GM23338 (cell line): ENCODE measurements around the gene FAU. TPM values are rescaled to one million over a fixed set of nuclear protein-coding genes. Genes with fewer than 3 reads are reported as not detected.

Experiments
- ATAC-seq: fragments of 200-7000 bp; cut with Tn5 transposase; 3 replicates; pipeline ENCODE4 v1.9.1; 2020
- DNase-seq: peaks from one replicate; pipeline ENCODE4 v3.0.0-alpha.2; 2015; ENCODE audit warnings: low spot score
- H2AFZ ChIP-seq: fragments of 200-600 bp; sonication (generic); 2 replicates; pipeline ENCODE4 v1.8.0; 2016; ENCODE audit warnings: antibody characterized with exemption, mild to moderate bottlenecking, moderate library complexity
- H3F3A ChIP-seq: fragments of 200-600 bp; sonication (generic); replicated peaks from 2 replicates; pipeline ENCODE4 v1.8.0; 2017; ENCODE audit warnings: antibody characterized with exemption, mixed run types, low read depth
- H3K27ac ChIP-seq: fragments of 200-600 bp; sonication (generic); 2 replicates; pipeline ENCODE4 v1.6.1; 2016; ENCODE audit warnings: low read depth
- H3K27me3 ChIP-seq: fragments of 200-600 bp; sonication (generic); 2 replicates; pipeline ENCODE4 v1.8.0; 2016; ENCODE audit warnings: mild to moderate bottlenecking, mixed run types, moderate library complexity; ENCODE audit not compliant: insufficient read depth
- H3K36me3 ChIP-seq: fragments of 200-600 bp; sonication (generic); 2 replicates; pipeline ENCODE4 v1.8.0; 2016; ENCODE audit warnings: mild to moderate bottlenecking; ENCODE audit not compliant: insufficient read depth
- H3K4me1 ChIP-seq: fragments of 200-600 bp; sonication (generic); 2 replicates; pipeline ENCODE4 v1.8.0; 2016; ENCODE audit warnings: mild to moderate bottlenecking, moderate library complexity; ENCODE audit not compliant: insufficient read depth
- H3K4me2 ChIP-seq: fragments of 200-600 bp; sonication (generic); 2 replicates; pipeline ENCODE4 v1.7.1; 2017; ENCODE audit warnings: mixed run types
- H3K4me3 ChIP-seq: fragments of 200-600 bp; sonication (generic); 2 replicates; pipeline ENCODE4 v1.6.1; 2016; ENCODE audit warnings: mixed run types
- H3K79me2 ChIP-seq: fragments of 200-600 bp; sonication (generic); replicated peaks from 2 replicates; pipeline ENCODE4 v1.8.0; 2017; ENCODE audit warnings: mild to moderate bottlenecking; ENCODE audit not compliant: insufficient read depth
- H3K9me2 ChIP-seq: fragments of 200-600 bp; sonication (generic); 2 replicates; pipeline ENCODE4 v1.8.0; 2017; ENCODE audit not compliant: insufficient read depth
- H4K20me1 ChIP-seq: fragments of 200-600 bp; sonication (generic); replicated peaks from 2 replicates; pipeline ENCODE4 v1.8.0; 2017; ENCODE audit warnings: mild to moderate bottlenecking; ENCODE audit not compliant: insufficient read depth
- H3K27ac Mint-ChIP-seq: 2 replicates; pipeline ENCODE4 v1.8.0; 2020; ENCODE audit warnings: inconsistent platforms, mild to moderate bottlenecking, moderate library complexity, mixed read lengths
- H3K27me3 Mint-ChIP-seq: 3 replicates; pipeline ENCODE4 v1.8.0; 2022; ENCODE audit warnings: low read depth, mild to moderate bottlenecking, moderate library complexity, mixed read lengths, inconsistent platforms; ENCODE audit not compliant: insufficient read depth, poor library complexity
- H3K36me3 Mint-ChIP-seq: 3 replicates; pipeline ENCODE4 v1.8.0; 2021; ENCODE audit warnings: low read depth, mild to moderate bottlenecking, inconsistent platforms, moderate library complexity, mixed read lengths
- H3K4me1 Mint-ChIP-seq: 3 replicates; pipeline ENCODE4 v1.8.0; 2020; ENCODE audit warnings: mild to moderate bottlenecking, inconsistent platforms, mixed read lengths
- H3K4me3 Mint-ChIP-seq: 3 replicates; pipeline ENCODE4 v1.8.0; 2021; ENCODE audit warnings: moderate library complexity, mild to moderate bottlenecking, inconsistent platforms, mixed read lengths
- H3K9me3 Mint-ChIP-seq: 3 replicates; pipeline ENCODE4 v1.8.0; 2020; ENCODE audit warnings: moderate library complexity, mild to moderate bottlenecking, inconsistent platforms, mixed read lengths
- JUNB ChIP-seq: IDR thresholded peaks from one replicate; pipeline ENCODE4 v1.6.1; 2016; ENCODE audit warnings: antibody characterized with exemption; ENCODE audit not compliant: unreplicated experiment
- NANOG ChIP-seq: IDR thresholded peaks from 2 replicates; pipeline ENCODE4 v1.6.1; 2016; ENCODE audit warnings: antibody characterized with exemption, borderline replicate concordance
- REST ChIP-seq: IDR thresholded peaks from one replicate; pipeline ENCODE4 v1.6.1; 2018; ENCODE audit warnings: antibody characterized with exemption; ENCODE audit not compliant: unreplicated experiment
- STAT1 ChIP-seq: IDR thresholded peaks from one replicate; pipeline ENCODE4 v1.6.1; 2016; ENCODE audit warnings: antibody characterized with exemption; ENCODE audit not compliant: unreplicated experiment
- ZNF114 ChIP-seq: fragments of 250-450 bp; sonication (Bioruptor Pico); IDR thresholded peaks from 2 replicates; pipeline ENCODE4 v1.5.0; 2020; ENCODE audit warnings: mild to moderate bottlenecking, moderate library complexity
- ZNF462 ChIP-seq: fragments of 250-450 bp; sonication (Bioruptor Pico); IDR thresholded peaks from 2 replicates; pipeline ENCODE4 v1.5.0; 2020; ENCODE audit warnings: mild to moderate bottlenecking, moderate library complexity
- polyA plus RNA-seq: library from polyadenylated mRNA; unstranded; fragments of >200 nt; fragmentation: Nextera tagmentation; extraction: Ambion mirVana; gene quantifications from 2 replicates; pipeline ENCODE4 v1.2.1, GENCODE V29; 2016
- total RNA-seq: library from RNA; depleted of rRNA; stranded (reverse); fragments of >200 nt; shearing (Covaris generic); gene quantifications from 2 replicates; pipeline ENCODE4 v1.2.3, GENCODE V29; 2014
- TF ChIP-seq, protein P1 (sequence below): IDR thresholded peaks from 2 replicates; pipeline ENCODE4 v1.6.1; 2016; ENCODE audit warnings: antibody characterized with exemption
- TF ChIP-seq, protein P2 (sequence below), 2 experiments: fragments of 200-600 bp in 1 of 2; sonication (generic) in 1 of 2; conservative IDR thresholded peaks; 2 replicates each; pipeline versions ENCODE4 v1.5.1 to v1.6.1; 2016 to 2017; ENCODE audit warnings: antibody characterized with exemption in 2 of 2, low read depth in 2 of 2, mild to moderate bottlenecking in 2 of 2, moderate library complexity in 1 of 2

FAU gene
- total and polyA plus RNA-seq, 2 experiments from 2014 or later = 262 to 1,177 TPM

GRCh38 chr11:65131895-65132237 lies 9.9 kb upstream of the FAU start (continued):
- TF ChIP-seq REST (no peak), STAT1 (no peak), NANOG (no peak), ZNF114 (CRISPR knock-in tag) (no peak)
- TF ChIP-seq, protein P1, sequence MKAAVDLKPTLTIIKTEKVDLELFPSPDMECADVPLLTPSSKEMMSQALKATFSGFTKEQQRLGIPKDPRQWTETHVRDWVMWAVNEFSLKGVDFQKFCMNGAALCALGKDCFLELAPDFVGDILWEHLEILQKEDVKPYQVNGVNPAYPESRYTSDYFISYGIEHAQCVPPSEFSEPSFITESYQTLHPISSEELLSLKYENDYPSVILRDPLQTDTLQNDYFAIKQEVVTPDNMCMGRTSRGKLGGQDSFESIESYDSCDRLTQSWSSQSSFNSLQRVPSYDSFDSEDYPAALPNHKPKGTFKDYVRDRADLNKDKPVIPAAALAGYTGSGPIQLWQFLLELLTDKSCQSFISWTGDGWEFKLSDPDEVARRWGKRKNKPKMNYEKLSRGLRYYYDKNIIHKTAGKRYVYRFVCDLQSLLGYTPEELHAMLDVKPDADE = no peak

DNA sequence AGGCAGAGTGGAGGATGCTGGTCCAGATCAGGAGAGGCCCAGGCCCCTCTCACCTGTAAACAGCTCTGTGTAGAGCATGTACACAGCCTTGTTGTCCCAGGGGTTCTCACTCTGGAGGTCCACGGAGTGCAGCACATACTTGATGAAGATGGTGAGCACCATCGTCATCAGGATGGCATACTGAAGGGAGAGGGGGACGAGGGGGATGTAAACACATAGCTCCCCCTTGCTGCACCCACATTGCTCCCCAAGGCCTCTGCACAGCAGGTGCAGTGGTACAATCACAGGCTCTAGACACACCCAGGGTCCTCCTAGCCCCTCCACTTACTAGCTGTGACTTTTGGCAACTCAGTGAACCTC lies 9.5 kb upstream of the FAU start:
- ATAC-seq (no peak), DNase-seq (no peak)
- no peak overlapping the region for H3K27ac ChIP-seq
- no peak overlapping the region for H3K4me2 ChIP-seq
- H3K4me3 Mint-ChIP-seq = no peak overlapping the region; the same call in 2 of the 3 replicates
- peaks cover 19% of the 10 kb centered on the region; the same call in 1 of the 2 replicates for H3K4me1 ChIP-seq
- no peak overlapping the region for H3K27ac Mint-ChIP-seq
- H3K4me3 ChIP-seq = no peak overlapping the region
- H3K79me2 ChIP-seq = peaks cover 19% of the 10 kb centered on the region
- peaks cover 15% of the 10 kb centered on the region; the same call in 1 of the 2 replicates for H3F3A ChIP-seq
- no peaks in the 10 kb centered on the region for H4K20me1 ChIP-seq
- peaks cover 17% of the 10 kb centered on the region for H3K27me3 Mint-ChIP-seq
- no peak overlapping the region for H2AFZ ChIP-seq
- H3K36me3 Mint-ChIP-seq = peaks cover 33% of the 10 kb centered on the region
- H3K4me1 Mint-ChIP-seq = peaks cover 19% of the 10 kb centered on the region
- H3K9me2 ChIP-seq = no peaks in the 10 kb centered on the region
- no peaks in the 10 kb centered on the region for H3K27me3 ChIP-seq
- no peaks in the 10 kb centered on the region; the same call in 2 of the 3 replicates for H3K9me3 Mint-ChIP-seq
- peaks cover 6% of the 10 kb centered on the region for H3K36me3 ChIP-seq
- TF ChIP-seq JUNB (no peak), ZNF462 (CRISPR knock-in tag) (no peak), STAT1 (no peak)
- TF ChIP-seq, protein P2, sequence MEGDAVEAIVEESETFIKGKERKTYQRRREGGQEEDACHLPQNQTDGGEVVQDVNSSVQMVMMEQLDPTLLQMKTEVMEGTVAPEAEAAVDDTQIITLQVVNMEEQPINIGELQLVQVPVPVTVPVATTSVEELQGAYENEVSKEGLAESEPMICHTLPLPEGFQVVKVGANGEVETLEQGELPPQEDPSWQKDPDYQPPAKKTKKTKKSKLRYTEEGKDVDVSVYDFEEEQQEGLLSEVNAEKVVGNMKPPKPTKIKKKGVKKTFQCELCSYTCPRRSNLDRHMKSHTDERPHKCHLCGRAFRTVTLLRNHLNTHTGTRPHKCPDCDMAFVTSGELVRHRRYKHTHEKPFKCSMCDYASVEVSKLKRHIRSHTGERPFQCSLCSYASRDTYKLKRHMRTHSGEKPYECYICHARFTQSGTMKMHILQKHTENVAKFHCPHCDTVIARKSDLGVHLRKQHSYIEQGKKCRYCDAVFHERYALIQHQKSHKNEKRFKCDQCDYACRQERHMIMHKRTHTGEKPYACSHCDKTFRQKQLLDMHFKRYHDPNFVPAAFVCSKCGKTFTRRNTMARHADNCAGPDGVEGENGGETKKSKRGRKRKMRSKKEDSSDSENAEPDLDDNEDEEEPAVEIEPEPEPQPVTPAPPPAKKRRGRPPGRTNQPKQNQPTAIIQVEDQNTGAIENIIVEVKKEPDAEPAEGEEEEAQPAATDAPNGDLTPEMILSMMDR (conservative IDR thresholded peaks at IDR 0.05; ENCODE audit: low read depth in 2 of 2) = no peak
- TF ChIP-seq, protein P1 = no peak
